HG02759 (cell line): ENCODE data around the gene NCR2.

Experiments used
- ATAC-seq: cut with Tn5 transposase; IDR thresholded peaks from one replicate; pipeline ENCODE4 v1.9.1; 2021; ENCODE audit warnings: mild to moderate bottlenecking, moderate library complexity; ENCODE audit not compliant: unreplicated experiment

Gene NCR2

DNA sequence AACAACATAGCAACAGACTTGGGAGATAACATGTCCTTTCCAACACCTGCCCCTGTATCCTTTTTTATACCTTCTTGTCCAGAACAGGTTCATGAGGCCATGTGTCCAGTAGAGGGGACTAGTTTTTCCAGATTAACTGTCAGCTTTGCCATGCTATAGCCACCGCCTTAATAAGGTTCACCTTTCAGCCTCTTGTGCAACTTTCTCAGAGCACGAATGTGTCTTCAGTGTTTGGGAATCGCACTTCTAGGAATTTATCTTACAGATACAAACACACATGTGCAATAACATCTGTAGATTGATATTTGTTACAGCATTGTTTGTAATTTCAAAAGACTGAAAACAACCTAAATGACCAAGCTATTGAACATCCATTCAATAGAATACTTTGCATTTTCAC, 21.4 kb downstream of the NCR2 start:
- ATAC-seq, result no peak

DNA sequence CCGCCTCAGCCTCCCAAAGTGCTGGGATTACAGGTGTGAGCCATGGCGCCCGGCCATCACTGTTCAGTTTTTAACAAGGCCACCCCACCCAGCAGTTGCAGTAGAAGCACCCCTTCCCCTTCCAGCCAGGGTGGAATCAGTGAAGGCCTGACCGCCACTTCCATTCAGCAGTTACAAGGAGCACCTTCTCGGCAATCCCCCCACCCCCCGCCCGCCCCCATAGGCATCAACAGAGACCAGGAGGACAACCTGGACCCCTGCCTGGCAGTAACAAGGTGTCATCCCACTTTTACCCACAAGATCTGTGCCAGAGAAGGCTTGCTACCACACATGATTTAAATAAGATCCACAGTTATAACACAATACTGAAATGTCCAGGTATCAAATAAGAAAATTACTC, 23.1 kb downstream of the NCR2 start:
- no peak for ATAC-seq

DNA sequence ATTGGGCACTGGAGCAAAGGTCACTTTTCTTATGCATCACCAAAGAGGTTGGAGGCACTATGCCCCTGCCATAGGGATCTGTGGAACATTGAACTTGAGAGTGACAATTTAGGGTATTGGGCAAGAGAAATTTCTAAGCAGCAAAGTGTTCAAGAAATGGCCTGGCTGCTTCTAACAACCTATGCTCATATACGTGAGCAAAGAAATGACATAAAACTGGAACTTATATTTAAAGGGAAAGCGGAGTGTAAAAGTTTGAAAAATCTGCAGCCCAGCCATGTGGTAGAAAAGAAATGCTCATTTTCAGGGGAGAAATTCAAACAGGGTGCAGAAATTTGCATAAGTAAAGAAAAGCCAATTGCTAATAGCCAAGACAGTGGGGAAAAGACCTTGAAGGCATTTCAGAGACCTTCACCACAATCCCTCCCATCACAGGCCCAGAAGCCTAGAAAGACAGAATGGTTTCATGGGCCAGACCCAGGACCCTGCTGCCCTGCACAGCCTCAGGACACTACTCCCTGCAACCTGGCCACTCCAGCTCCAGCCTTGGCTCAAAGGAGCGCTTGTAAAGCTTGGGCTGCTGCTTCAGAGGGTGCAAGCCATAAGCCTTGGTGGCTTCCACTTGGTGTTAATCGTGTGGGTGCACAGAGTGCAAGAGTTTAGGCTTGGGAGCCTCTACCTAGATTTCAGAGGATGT, 24.4 kb downstream of the NCR2 start:
- ATAC-seq, result no peak

DNA sequence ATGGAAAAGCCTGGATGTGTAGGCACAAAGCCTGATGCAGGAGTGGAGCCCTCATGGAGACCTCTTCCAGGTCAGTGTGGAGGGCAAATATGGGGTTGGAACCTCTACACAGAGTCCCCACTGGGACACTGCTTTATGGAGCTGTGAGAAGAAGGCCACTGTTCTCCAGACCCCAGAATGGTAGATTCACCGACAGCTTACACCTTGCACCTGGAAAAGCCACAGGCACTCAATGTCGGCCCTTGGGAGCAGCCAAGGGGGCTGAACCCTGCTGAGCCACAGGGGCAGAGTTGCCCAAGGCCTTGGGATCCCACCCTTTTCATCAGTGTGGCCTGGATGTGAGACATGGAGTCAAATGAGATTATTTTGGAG, 24.9 kb downstream of the NCR2 start:
- no peak for ATAC-seq

DNA sequence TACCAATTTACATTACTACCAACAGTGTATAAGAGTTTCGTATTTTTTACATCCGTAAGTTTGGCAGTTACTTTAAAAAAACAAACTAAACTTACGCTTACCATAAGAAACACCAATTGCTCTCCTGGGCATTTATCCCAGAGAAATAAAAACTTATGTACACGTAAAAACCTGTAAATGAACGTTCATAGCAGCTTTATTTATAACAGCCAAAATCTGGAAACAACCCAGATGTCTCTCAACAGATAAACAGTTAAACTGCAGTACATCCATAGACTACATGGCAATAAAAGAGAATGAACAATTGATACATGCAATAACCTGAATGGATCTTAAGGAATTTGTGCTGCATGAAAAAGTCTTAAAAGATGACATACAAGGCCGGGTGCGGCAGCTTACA, 30.7 kb downstream of the NCR2 start:
- ATAC-seq, result no peak

DNA sequence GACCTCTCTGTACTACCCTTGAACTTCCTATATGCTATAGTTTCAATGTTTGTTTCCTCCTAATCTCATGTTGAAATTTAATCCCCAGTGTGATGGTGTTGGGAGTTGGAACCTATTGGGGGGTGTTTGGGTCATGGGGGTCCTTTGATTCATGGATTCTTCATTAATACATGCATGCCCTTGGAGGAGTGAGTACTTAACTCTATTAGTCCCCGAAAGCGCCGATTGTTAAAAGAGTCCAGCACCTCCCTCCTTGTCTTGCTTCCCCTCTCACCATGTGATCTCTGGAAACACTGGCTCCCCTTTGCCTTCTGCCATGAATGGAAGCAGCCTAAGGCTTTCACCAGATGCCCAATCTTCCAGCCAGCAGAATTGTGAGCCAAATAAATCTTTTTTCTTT, 31.7 kb downstream of the NCR2 start:
- no peak for ATAC-seq

DNA sequence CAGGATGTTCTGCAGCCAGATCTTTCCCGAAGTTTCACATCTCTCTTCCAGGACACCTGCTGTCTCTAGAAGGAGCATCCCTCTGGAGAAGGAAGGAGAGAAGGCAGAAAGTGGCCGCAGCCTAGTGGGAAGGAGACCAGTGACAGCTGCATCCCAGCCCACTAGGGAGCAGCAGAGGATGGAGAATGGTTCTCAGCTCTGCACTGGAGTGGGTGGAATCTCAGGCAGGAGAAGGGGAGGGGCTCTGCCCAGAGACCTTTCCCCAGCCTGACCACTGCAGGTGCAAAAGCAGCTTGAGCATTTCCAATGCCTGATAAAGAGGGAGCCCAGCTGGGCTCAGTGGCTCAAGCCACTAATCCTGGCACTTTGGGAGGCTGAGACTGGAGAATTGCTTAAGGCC, 32.3 kb downstream of the NCR2 start:
- ATAC-seq, result no peak

DNA sequence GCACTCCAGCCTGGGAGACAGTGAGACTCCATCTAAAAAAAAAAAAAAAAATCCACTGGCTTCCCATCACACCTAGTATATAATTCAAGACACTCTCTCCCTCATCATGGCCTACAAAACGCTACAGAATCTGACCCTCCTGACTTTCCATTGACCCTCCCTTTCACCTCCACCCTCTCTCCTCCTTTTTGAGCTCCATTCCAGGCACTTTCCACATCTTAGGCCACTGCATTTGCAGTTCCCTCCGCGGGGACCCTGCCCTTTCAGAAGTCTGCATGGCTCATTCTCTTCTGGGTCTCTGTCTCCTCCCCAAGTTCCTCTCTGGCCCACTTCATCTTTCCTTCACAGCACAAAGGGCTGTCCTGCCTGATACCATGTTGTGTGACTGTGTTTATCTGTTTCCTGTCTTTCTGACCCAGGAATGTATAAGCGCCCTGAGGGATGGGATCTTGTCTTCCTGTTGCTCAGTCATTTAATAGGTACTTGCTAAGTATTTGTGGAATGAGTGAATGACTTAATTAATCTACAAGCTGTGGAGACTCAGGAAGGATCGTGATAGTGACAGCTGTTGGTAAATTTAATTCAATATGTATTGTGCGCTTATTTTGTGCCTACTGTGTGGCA, 35.2 kb downstream of the NCR2 start:
- no peak for ATAC-seq

DNA sequence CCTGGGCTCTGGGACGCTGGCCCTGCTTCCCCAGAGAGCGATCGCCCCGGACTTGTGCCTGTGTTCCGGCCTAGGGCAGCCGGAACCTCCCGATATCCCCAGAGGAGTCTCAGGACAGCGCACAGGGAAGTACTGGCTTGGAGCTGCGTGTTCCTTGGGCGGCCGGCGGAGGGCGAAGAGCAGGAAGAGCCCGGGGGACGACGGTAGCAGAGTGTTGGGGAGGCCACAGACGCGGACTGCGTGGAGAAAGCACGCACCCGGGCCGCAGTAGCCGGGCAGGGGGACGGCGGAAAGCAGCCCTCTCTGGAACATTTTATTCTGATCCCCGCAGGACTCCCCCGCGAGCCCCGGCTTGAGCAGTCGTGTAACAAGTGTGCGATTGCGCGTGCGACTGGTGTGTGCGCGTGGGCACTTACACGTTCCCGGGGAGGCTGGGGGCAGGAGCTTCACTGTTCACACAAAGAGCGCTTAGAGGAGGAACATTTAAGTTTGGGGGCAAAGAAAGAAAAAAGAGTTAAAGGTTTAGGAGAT, 36.1 kb downstream of the NCR2 start:
- no peak for ATAC-seq

DNA sequence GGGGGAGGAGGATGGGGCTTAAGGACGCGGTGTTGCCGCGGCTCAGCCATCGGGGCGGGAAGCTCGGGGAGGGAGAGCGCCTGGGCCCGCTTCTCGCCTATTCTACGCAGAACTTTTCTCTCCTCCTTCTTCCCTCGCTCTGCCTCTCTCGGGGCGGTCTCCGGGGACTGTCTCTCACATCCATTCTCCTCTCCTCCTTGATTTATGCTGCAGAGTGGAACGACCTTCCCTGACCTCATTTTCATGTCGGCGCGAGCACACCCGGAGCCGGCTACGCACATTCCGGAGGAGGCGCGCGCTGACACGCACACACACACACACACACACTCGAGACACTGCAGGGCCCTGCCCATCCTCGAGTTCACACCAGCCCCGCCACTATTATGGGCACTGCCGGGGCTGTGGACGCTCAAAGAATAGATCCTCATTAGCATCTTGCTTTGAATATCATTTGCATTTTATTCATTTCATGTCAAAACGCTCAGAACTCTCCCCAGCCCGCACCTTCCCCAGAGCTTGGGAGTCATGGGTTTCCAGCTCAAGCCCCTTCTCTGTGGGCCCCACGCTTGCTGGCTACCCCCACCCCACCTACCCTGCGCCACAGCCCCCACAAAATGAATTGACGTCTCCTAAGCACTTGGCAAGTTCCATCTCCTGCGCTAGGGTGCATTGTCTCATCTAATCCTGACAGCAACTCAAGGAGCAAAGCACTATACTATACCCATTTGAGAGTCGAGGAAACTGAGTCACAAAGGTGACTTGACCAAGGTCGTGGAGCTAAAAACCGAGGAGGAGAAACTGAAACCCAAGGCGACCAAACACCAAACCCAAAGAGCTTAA, 36.8 kb downstream of the NCR2 start:
- no peak for ATAC-seq

DNA sequence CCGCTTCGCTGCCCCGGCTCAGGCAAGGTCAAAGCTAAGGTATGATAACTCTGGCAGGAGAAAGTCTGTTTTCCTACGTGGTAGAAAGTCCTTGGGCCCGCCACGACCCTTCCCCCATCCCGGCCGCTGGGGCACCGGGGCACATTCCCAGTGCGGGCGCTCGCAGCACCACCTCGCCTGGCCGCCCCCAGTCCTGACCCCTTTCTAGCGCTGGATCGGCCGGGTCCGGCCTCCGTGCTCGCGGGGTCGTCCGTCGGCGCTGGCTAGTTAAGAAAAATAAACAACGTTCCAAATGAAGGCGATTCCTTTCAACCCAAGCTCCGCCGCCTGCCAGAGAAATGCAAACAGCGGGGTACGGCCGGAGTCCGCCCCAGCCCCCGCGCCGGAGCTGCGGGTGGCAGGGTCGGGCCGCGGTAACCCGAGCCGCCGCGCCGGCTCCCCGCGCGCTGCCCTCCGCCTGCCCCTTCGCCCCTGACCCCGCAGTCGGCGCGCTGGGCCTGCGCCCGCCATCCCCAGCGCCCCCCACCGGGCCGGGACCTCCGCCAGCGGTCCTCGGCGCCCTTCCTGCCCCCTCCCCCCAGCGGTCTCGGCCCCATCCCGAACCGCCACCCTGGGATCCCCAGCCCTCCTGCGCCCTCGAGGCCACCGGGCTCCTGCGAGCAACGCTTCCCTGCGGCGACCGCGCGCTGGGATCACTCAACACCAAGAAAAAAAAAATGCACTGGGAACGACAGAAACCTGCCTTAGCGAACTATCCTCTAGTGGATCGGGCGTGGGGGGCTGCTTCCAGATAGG, 37.6 kb downstream of the NCR2 start:
- no peak for ATAC-seq

DNA sequence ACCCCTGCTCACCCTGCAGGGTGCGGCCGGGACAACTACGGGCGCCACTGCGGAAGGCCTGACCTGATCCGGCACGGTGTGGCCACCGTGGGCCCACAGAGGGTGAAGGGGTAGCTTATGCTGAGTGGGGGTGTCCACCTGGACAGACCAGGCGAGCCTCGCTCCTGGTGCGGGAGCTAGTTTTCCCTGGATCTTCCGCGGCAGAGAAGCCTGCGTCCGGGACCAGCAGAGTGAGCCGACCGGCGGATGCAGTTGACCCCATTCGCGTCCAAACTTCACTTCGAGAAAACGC, 38.2 kb downstream of the NCR2 start:
- ATAC-seq, result no peak

DNA sequence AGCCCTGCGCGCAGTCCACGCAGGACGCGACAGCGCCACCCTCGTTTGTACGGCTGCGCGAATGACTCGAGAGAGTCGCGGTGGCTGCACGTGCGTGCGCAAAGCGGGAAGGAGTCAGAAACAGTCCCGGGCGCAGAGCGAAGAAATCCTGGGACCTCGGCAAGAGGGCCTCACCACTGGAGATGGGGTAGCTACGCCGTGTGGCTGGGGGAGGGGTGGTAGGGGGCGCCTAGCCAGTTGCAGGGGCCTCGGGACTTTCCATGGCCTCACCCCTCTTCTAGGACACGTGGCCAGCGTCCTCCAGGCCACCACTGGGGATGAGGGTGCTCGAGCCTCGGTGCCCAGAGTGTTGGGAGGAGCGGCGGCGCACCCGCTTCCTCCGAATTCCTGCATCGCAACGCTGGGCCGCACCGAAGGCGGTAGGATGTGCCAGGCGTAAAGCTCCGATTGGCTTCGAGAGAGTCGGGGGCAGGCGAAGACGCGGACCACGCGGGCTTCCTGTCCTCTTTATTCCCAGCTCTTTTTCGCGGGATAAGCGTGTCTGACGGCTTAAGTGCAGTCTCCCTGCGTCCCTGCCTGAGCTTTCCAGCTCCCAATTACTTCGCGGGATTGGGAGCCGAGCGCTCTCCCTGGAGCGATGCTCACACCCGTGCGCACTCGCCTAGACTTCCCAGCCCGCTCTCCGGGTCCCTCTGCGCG, 38.7 kb downstream of the NCR2 start:
- ATAC-seq, result no peak

DNA sequence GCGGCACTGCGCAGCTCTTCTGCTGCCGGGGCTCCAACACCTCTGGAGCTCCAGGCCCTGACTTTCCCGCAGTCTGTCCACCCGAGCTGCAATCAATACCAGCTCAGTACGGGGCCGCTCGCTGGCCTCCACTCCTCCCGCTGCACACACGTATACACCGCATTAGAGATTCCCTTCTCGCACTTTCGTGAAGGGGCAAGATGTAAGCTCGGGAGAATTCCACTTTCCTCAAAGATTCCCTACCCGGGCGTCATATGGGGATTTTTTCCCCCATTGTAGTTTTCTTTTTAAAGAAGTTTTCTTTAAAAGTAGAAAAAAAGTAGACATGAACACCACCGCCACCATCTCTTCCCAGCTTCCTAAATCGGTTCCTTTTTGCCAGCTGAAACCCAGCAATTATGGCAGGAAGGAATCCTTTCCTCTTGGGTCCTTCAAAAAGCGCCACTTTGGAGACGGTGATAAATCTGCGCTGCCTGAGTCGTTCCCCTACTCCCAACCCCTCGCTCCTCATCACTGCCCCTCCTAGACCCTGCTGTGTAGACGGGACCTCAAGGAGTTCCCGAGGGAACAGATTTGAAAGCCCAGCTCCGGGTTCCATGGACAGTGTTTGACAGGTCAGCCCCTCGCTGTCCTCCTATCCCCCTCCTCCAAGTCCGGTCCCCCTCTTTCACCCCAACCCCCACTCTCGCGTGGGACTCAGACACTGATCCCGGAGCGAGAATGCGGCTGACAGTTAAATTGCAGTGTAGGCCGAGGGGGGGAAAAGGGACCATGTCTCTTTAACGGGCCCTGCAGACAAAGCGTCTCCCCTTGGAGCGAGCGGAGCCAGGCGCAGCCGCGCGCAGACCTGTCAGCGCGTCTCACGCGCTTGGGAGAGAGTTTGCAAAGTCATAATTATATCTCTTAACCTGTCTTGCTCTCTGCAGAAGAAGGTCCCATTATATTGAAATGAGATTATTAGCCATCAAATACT, 39.5 kb downstream of the NCR2 start:
- no peak for ATAC-seq

DNA sequence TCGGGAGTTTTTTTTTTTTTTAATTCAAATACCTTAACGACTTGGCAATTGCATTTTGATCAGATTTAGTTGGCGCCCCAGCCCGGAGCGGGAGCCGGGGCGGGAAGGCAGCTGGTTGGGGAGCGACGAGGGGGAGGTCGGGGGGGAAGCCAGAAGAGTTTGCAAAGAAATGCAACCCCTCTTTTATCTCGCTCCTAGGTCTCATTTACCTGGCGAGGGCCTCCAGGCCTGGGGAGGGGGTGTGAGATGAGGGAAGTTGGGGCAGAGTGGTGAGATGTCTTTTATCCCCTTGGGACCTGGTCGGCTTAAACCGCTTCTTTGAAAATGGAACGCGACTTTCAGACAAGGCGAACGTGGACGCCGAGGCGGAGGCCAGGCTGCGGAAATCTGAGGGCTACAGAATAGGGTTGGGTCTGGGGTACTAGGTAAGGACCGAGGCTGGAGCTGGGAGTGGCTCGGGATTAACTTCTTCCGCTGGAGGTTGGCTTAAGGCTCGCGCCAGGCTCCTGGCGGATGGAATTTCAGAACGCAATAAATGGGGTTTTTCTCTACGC, 40.3 kb downstream of the NCR2 start:
- no peak for ATAC-seq

DNA sequence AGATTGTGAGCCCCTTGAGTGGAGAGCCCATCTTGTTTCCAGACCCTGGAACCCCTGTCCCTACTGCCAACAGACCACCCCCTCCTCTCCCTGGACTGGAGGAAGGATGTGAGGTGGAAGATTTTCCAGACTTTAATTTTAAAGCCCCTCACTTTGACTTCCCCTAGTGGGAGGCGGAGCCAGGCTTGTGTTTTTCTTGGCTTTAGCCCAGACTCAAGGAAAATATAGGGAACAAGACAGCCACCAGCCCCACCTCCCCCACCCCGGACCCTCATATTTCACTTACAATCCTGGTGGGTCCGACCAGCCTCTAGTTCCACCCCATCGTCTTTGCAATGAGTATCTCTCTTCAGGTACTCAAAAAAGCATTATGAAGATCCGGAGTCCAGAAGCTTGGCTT, 40.8 kb downstream of the NCR2 start:
- no peak for ATAC-seq

DNA sequence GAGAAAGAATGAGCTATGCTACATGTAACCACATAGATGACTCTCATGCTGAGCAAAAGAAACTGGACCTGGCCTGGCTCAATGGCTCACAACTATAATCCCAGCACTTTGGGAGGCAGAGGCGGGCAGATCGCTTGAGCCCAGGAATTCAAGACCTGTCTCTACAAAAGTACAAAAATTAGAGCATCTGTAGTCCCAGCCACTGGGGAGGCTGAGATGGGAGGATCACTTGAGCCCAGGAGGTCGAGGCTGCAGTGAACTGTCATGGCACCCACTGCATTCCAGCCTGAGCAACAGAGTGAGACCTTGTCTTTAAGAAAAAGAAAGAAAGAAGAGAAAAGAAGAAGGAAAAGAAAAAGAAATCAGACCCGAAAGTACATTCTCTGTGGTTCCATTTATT, 41.7 kb downstream of the NCR2 start:
- no peak for ATAC-seq

DNA sequence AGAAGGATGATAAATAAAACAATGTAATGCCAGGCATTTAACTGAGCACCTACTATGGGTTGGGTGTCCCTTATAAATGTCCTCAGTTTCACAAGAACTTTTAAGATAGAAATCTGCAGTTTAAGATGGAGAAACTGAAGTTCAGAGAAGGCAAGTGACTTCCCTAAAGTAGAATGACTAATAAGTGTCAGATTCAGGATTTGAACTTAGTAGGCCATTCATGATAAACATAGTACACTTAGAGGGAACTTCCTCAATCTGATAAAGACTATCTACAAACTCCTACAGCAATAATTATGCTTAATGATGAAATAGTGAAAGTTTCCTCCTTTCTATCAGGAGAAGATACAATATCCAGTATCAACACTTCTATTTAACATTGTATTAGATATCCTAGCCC, 43.9 kb downstream of the NCR2 start:
- ATAC-seq, result no peak

DNA sequence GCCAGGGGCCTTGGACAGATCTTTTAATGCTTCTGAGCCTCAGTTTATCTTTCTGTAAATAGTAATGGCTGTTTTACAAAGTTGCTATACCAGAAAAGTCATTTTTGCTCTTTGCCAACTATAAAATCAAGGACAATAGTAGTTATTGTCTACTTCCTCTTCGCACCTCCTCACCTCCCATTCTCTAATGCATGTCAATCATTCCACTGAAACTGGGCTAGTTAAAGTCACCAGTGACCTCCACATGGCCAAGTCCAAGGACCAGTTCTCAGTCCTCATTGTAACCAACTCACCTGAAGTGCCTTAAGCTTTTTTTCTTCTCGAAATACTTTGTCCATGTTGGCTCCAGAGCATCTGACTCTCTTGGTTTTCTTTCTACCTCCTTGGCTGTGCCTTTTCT, 51.2 kb downstream of the NCR2 start:
- ATAC-seq, result no peak
